H9 (cell line): ENCODE data around the gene KRTAP4-12. TPM values are rescaled to one million over a fixed set of nuclear protein-coding genes. Genes with fewer than 3 reads are reported as not detected.

Source experiments
- DNase-seq: peaks from one replicate; pipeline ENCODE4 v3.0.0-alpha.2; 2017
- H2AFZ ChIP-seq: one replicate; pipeline ENCODE4 v1.6.1; 2013; ENCODE audit warnings: mild to moderate bottlenecking, low read length, control low read depth, moderate library complexity
- H2AK5ac ChIP-seq: 2 replicates; pipeline ENCODE4 v1.6.1; 2013; ENCODE audit warnings: low read length, control low read depth, mixed read lengths; ENCODE audit not compliant: insufficient read length
- H2BK120ac ChIP-seq: one replicate; pipeline ENCODE4 v1.6.1; 2013; ENCODE audit warnings: low read depth, mild to moderate bottlenecking, low read length, control low read depth, inconsistent platforms; ENCODE audit not compliant: poor library complexity, severe bottlenecking
- H2BK12ac ChIP-seq: 2 replicates; pipeline ENCODE4 v1.6.1; 2013; ENCODE audit warnings: low read length, control low read depth, mixed read lengths, low read depth; ENCODE audit not compliant: insufficient read length
- H2BK15ac ChIP-seq: 2 replicates; pipeline ENCODE4 v1.6.1; 2013; ENCODE audit warnings: low read depth, low read length, control low read depth
- H2BK20ac ChIP-seq: one replicate; pipeline ENCODE4 v1.6.1; 2013; ENCODE audit warnings: low read depth, mild to moderate bottlenecking, low read length, control low read depth, inconsistent platforms; ENCODE audit not compliant: poor library complexity, severe bottlenecking
- H2BK5ac ChIP-seq: 2 replicates; pipeline ENCODE4 v1.6.1; 2013; ENCODE audit warnings: low read length, control low read depth, mixed read lengths; ENCODE audit not compliant: insufficient read length
- H3K14ac ChIP-seq: 2 replicates; pipeline ENCODE4 v1.6.1; 2013; ENCODE audit warnings: low read length, control low read depth; ENCODE audit not compliant: insufficient read depth
- H3K18ac ChIP-seq: 2 replicates; pipeline ENCODE4 v1.6.1; 2013; ENCODE audit warnings: low read depth, mild to moderate bottlenecking, mixed read lengths, low read length, control low read depth; ENCODE audit not compliant: insufficient read length
- H3K23ac ChIP-seq: 2 replicates; pipeline ENCODE4 v1.6.1; 2013; ENCODE audit warnings: low read length, control low read depth, mixed read lengths, low read depth; ENCODE audit not compliant: insufficient read length
- H3K23me2 ChIP-seq: 2 replicates; pipeline ENCODE4 v1.6.1; 2013; ENCODE audit warnings: low read depth, mild to moderate bottlenecking, mixed read lengths, low read length, control low read depth; ENCODE audit not compliant: insufficient read length, poor library complexity, severe bottlenecking
- H3K27ac ChIP-seq: 2 replicates; pipeline ENCODE4 v1.5.1; 2013; ENCODE audit warnings: low read length, control low read depth, mixed read lengths, low read depth; ENCODE audit not compliant: insufficient read length
- H3K27me3 ChIP-seq: 2 replicates; pipeline ENCODE4 v1.6.1; 2013; ENCODE audit warnings: low read length, control low read depth, inconsistent platforms; ENCODE audit not compliant: insufficient read depth
- H3K4ac ChIP-seq: 2 replicates; pipeline ENCODE4 v1.6.1; 2013; ENCODE audit warnings: low read depth, mild to moderate bottlenecking, control low read depth, inconsistent platforms, low read length, moderate library complexity
- H3K4me1 ChIP-seq: 2 replicates; pipeline ENCODE4 v1.6.1; 2013; ENCODE audit warnings: low read length, control low read depth, inconsistent platforms; ENCODE audit not compliant: insufficient read depth
- H3K4me2 ChIP-seq: 2 replicates; pipeline ENCODE4 v1.6.1; 2013; ENCODE audit warnings: low read length, control low read depth, mixed read lengths; ENCODE audit not compliant: insufficient read length, insufficient read depth
- H3K56ac ChIP-seq: 2 replicates; pipeline ENCODE4 v1.6.1; 2013; ENCODE audit warnings: low read depth, mild to moderate bottlenecking, mixed read lengths, low read length, control low read depth; ENCODE audit not compliant: insufficient read length
- H3K79me1 ChIP-seq: 2 replicates; pipeline ENCODE4 v1.6.1; 2013; ENCODE audit warnings: low read depth, mild to moderate bottlenecking, moderate library complexity, low read length, control low read depth, inconsistent platforms; ENCODE audit not compliant: insufficient read depth, poor library complexity, severe bottlenecking
- H3K79me2 ChIP-seq: 2 replicates; pipeline ENCODE4 v1.6.1; 2013; ENCODE audit warnings: low read length, control low read depth, inconsistent platforms; ENCODE audit not compliant: insufficient read depth
- H3K9ac ChIP-seq: 2 replicates; pipeline ENCODE4 v1.6.1; 2013; ENCODE audit warnings: low read length, control low read depth, mixed read lengths; ENCODE audit not compliant: insufficient read length; ENCODE audit errors: extremely low read depth
- H3K9me3 ChIP-seq: one replicate; pipeline ENCODE4 v1.6.1; 2013; ENCODE audit warnings: low read depth, low read length, inconsistent platforms; ENCODE audit not compliant: control insufficient read depth
- H3T11ph ChIP-seq: one replicate; pipeline ENCODE4 v1.6.1; 2013; ENCODE audit warnings: mild to moderate bottlenecking, low read length, control low read depth, inconsistent platforms
- H4K20me1 ChIP-seq: one replicate; pipeline ENCODE4 v1.6.1; 2013; ENCODE audit not compliant: control insufficient read depth, insufficient read length, insufficient read depth
- H4K5ac ChIP-seq: 2 replicates; pipeline ENCODE4 v1.6.1; 2013; ENCODE audit warnings: low read depth, mild to moderate bottlenecking, mixed read lengths, low read length, control low read depth; ENCODE audit not compliant: insufficient read length
- H4K8ac ChIP-seq: replicated peaks from 2 replicates; pipeline ENCODE4 v1.6.1; 2013; ENCODE audit warnings: low read length, control low read depth, mixed read lengths, low read depth; ENCODE audit not compliant: insufficient read length
- H4K91ac ChIP-seq: 2 replicates; pipeline ENCODE4 v1.6.1; 2013; ENCODE audit warnings: low read depth, mild to moderate bottlenecking, moderate library complexity, mixed read lengths, low read length, control low read depth; ENCODE audit not compliant: insufficient read length
- H3K27ac Mint-ChIP-seq, 3 experiments: 2 replicates in 2 of 3; 3 replicates in 1 of 3; pipeline ENCODE4 v1.8.0; 2020 to 2021; ENCODE audit warnings: mixed read lengths in 3 of 3, mild to moderate bottlenecking in 1 of 3, moderate library complexity in 1 of 3
- H3K27me3 Mint-ChIP-seq: 2 replicates; pipeline ENCODE4 v1.8.0; 2021; ENCODE audit warnings: low read depth, mild to moderate bottlenecking, moderate library complexity, mixed read lengths
- H3K36me3 Mint-ChIP-seq, 3 experiments: 2 replicates in 2 of 3; 3 replicates in 1 of 3; pipeline ENCODE4 v1.8.0; 2020 to 2021; ENCODE audit warnings: low read depth in 3 of 3, mixed read lengths in 3 of 3; ENCODE audit not compliant: insufficient read depth in 1 of 3
- H3K4me1 Mint-ChIP-seq, 2 experiments: 2 replicates each; pipeline ENCODE4 v1.8.0; 2020; ENCODE audit warnings: mixed read lengths in 2 of 2
- H3K4me3 Mint-ChIP-seq, 2 experiments: 2 replicates in 1 of 2; 3 replicates in 1 of 2; pipeline ENCODE4 v1.8.0; 2020 to 2021; ENCODE audit warnings: mild to moderate bottlenecking in 2 of 2, mixed read lengths in 2 of 2, moderate library complexity in 1 of 2
- H3K9me3 Mint-ChIP-seq, 2 experiments: 2 replicates in 1 of 2; 3 replicates in 1 of 2; pipeline ENCODE4 v1.8.0; 2020; ENCODE audit warnings: mild to moderate bottlenecking in 2 of 2, mixed read lengths in 2 of 2, moderate library complexity in 1 of 2
- CTCF ChIP-seq: fragments of 200-600 bp; sonication (generic); conservative IDR thresholded peaks from 3 replicates; pipeline ENCODE4 v1.8.0; 2021; ENCODE audit warnings: antibody characterized with exemption, mild to moderate bottlenecking
- WGBS: extraction: QIAGEN DNeasy Blood & Tissue Kit; methylation state at CpG from one replicate; pipeline ENCODE4 v1.1.7; 2013; ENCODE audit warnings: missing lambda C conversion rate, low lambda C conversion rate, mixed read lengths; ENCODE audit not compliant: insufficient read length; ENCODE audit errors: extremely low coverage; 5-methylcytosine and 5-hydroxymethylcytosine counted together
- total RNA-seq: library from RNA; stranded (reverse); gene quantifications from 2 replicates; pipeline ENCODE4 v1.2.1, GENCODE V29; 2021

The KRTAP4-12 gene
- total RNA-seq, 1 experiment from 2014 or later = not detected

GRCh38 chr17:41167561-41167960 lies 43.6 kb upstream of the KRTAP4-12 start:
- no peak overlapping the region for H2BK120ac ChIP-seq
- no peaks in the 10 kb centered on the region for H3K79me1 ChIP-seq
- H3K4ac ChIP-seq = no peak overlapping the region
- H4K91ac ChIP-seq = no peak overlapping the region
- H3K14ac ChIP-seq = no peak overlapping the region
- no CpG with 5 or more reads among the region's 7 CpGs for WGBS
- no peak overlapping the region for H2AK5ac ChIP-seq
- no peak overlapping the region for H3K4me2 ChIP-seq
- no peak overlapping the region for H2BK5ac ChIP-seq
- no peaks in the 10 kb centered on the region for H3K27me3 ChIP-seq
- no peak overlapping the region for H3K9ac ChIP-seq
- Mint-ChIP-seq H3K4me1 (no peaks in the 10 kb centered on the region), H3K27me3 (no peaks in the 10 kb centered on the region), H3K27ac (no peak overlapping the region; a peak in 1 of 7 replicates), H3K9me3 (no peaks in the 10 kb centered on the region; a peak in 1 of 5 replicates), H3K4me3 (no peak overlapping the region), H3K36me3 (no peaks in the 10 kb centered on the region)
- no peak for TF ChIP-seq CTCF
- no peaks in the 10 kb centered on the region for H3K4me1 ChIP-seq
- H4K5ac ChIP-seq = no peak overlapping the region
- no peak overlapping the region for H2AFZ ChIP-seq
- DNase-seq = no peak
- H3K9me3 ChIP-seq = no peaks in the 10 kb centered on the region
- H4K8ac ChIP-seq = no peak overlapping the region
- H2BK15ac ChIP-seq = no peak overlapping the region
- no peaks in the 10 kb centered on the region for H4K20me1 ChIP-seq
- H2BK20ac ChIP-seq = no peak overlapping the region
- H3T11ph ChIP-seq = no peak overlapping the region
- no peak overlapping the region for H3K23ac ChIP-seq
- no peak overlapping the region for H2BK12ac ChIP-seq
- H3K23me2 ChIP-seq = no peaks in the 10 kb centered on the region
- no peak overlapping the region for H3K56ac ChIP-seq
- H3K27ac ChIP-seq = no peak overlapping the region
- H3K18ac ChIP-seq = no peak overlapping the region
- no peaks in the 10 kb centered on the region for H3K79me2 ChIP-seq
